Thyroid gland (tissue), 4 donors: Measurements from ENCODE around the gene CHRND. TPM values are rescaled to one million over a fixed set of nuclear protein-coding genes. Genes with fewer than 3 reads are reported as not detected.
A peak's percentile ranks its signal among the peaks of the same experiment; 100 is the strongest.

Experiments used
- DNase-seq, 2 donors: peaks; one replicate each; pipeline ENCODE4 v3.0.0-alpha.2; 2019
- H3K27ac ChIP-seq, 3 donors: fragments of 200-600 bp; sonication (generic); 1 replicate in 2 of 3; 2 replicates in 1 of 3; pipeline ENCODE4 v1.5.1; 2016 to 2019; ENCODE audit warnings: mild to moderate bottlenecking in 1 of 3, moderate library complexity in 1 of 3
- H3K27me3 ChIP-seq: fragments of 200-600 bp; sonication (generic); one replicate; pipeline ENCODE4 v1.5.1; 2019
- H3K36me3 ChIP-seq, 2 donors: fragments of 200-600 bp; sonication (generic); one replicate each; pipeline ENCODE4 v1.5.1; 2016 to 2019
- H3K4me1 ChIP-seq, 2 donors: fragments of 200-600 bp; sonication (generic); one replicate each; pipeline ENCODE4 v1.5.1; 2017 to 2019
- H3K4me3 ChIP-seq, 3 donors: fragments of 200-600 bp; sonication (generic); replicated peaks in 1 of 3; 1 replicate in 2 of 3; 2 replicates in 1 of 3; pipeline ENCODE4 v1.5.1; 2016; ENCODE audit warnings: mild to moderate bottlenecking in 1 of 3
- H3K9me3 ChIP-seq: fragments of 200-600 bp; sonication (generic); one replicate; pipeline ENCODE4 v1.5.1; 2017
- POLR2A ChIP-seq, 2 donors: fragments of 450-650 bp; IDR thresholded peaks; one replicate each; pipeline ENCODE4 v1.6.1; 2017; ENCODE audit warnings: antibody characterized with exemption in 2 of 2, mild to moderate bottlenecking in 2 of 2, moderate library complexity in 1 of 2
- WGBS, 2 donors: methylation state at CpG; one replicate each; pipeline ENCODE4 v1.1.5; 2017; 5-methylcytosine and 5-hydroxymethylcytosine counted together
- intact Hi-C: fragments of 100-400 bp; cut with DNase I; formaldehyde crosslinking; loops from one replicate; pipeline ENCODE4 v1.15.1; 2023
- total RNA-seq, 4 donors: library from RNA; depleted of rRNA; stranded (reverse); fragments of >200 nt; gene quantifications; one replicate each; pipeline ENCODE4 v1.2.3, GENCODE V29; 2016
- TF ChIP-seq, protein P1 (sequence below), 6 experiments: fragments of 200-600 bp in 3 of 6; fragments of 450-650 bp in 3 of 6; sonication (generic) in 3 of 6; IDR thresholded peaks; one replicate each; pipeline ENCODE4 v1.5.1; 2016 to 2019; ENCODE audit warnings: antibody characterized with exemption in 6 of 6, mild to moderate bottlenecking in 2 of 6, inconsistent platforms in 1 of 6, moderate library complexity in 1 of 6

CHRND gene
- total RNA-seq, 4 donors from 2014 or later: not detected

DNA sequence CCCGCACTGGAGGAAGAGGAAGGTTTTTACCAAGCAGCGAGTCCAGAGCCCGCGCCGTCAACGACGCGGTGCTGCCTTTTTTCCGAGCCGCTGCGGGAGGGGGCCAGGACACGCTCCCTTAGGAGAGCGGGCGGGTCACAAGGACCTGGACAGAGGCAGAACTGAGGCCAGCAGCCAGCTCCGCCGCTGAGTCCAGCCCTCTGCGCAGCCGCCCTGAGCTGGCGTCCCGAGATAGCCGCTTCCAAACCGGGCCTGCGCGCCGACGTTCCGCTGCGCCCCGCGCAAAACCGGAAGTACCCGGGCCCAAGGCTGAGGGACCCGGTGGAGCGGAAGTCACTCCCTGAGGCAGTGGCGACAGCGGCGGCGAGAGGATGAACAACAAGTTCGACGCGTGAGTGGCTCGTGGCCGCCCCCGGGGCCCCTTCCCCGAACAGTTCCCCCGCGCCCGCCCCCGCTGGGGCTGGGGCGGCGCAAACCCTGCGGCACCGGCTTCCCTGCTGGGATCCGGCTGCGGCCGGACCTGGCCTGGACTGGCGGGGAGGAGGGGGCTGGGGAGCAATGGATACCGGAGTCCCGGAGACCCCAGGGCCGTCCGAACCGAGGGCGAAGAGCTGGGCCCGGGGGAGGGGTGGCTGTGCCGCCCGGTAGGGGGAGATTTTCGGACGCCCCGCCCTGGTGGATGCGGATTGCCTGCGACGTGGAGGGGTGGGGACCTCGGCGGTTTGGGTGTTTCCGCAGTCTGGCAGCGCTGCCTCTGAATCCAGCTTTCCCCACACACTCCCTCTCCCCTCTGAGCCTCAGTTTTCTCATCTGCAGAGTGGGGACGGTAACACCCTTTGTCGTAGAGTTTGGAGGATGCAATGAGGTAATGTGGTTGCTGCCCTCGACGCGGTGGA, 24.6 kb downstream of the CHRND start, which contains the start of the genes EIF4E2 and TIGD1:
EIF4E2 (plus strand) TSS at position 336 of the 896 bp plus-strand sequence; CDS start at position 372, 36 bp downstream.
TIGD1 (minus strand) TSS at position 204 of the 896 bp plus-strand sequence. CDS start 675 bp downstream, outside the sequence.
- intact Hi-C loops: no loop called here
- 0 to 1% methylated on average over 16 to 19 of the region's 81 CpGs for WGBS, 2 donors
- no peaks in the 10 kb centered on the region for H3K27me3 ChIP-seq
- H3K36me3 ChIP-seq: no peaks in the 10 kb centered on the region
- peak; percentile 96 for DNase-seq
- H3K4me1 ChIP-seq: peaks cover 12 to 14% of the 10 kb centered on the region in 2 donors
- no peaks in the 10 kb centered on the region for H3K9me3 ChIP-seq
- peak within 1 kb of the TSS; percentile 19 to 98 (median 79) for H3K4me3 ChIP-seq
- H3K27ac ChIP-seq: peak within 1 kb of the TSS; percentile 75 to 99 (median 97)
- peak in 1 of 2 donors; percentile 91 for TF ChIP-seq POLR2A (IDR thresholded peaks at IDR 0.05)
- TF ChIP-seq, protein P1, sequence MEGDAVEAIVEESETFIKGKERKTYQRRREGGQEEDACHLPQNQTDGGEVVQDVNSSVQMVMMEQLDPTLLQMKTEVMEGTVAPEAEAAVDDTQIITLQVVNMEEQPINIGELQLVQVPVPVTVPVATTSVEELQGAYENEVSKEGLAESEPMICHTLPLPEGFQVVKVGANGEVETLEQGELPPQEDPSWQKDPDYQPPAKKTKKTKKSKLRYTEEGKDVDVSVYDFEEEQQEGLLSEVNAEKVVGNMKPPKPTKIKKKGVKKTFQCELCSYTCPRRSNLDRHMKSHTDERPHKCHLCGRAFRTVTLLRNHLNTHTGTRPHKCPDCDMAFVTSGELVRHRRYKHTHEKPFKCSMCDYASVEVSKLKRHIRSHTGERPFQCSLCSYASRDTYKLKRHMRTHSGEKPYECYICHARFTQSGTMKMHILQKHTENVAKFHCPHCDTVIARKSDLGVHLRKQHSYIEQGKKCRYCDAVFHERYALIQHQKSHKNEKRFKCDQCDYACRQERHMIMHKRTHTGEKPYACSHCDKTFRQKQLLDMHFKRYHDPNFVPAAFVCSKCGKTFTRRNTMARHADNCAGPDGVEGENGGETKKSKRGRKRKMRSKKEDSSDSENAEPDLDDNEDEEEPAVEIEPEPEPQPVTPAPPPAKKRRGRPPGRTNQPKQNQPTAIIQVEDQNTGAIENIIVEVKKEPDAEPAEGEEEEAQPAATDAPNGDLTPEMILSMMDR (IDR thresholded peaks at IDR 0.05): peak in 3 of 6 experiments; percentile 29 to 41 (median 39)

DNA sequence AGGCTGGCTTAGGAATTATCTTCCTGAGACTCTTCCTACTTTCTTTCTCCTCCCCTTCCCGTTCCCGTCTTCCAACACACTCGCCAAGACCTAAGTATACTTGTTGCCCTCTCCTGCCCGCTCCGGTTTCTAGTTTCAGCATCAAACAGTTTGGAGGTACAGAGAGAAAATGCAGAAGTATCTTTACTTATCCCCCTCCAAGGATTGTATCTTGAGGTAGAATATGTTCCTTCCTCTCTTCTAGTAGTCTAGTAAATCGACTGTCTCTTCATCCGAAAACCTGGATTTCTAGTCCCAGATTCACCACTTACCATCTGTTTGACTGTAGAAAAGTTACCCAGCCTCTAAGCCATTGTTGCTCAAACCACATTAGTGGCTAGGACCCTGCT, 25.3 kb downstream of the CHRND start:
- Histone ChIP-seq H3K36me3 (no peaks in the 10 kb centered on the region), H3K9me3 (no peaks in the 10 kb centered on the region), H3K4me3 (peak overlapping the region; percentile 19 to 98 (median 79)), H3K4me1 (peaks cover 12 to 14% of the 10 kb centered on the region in 2 donors), H3K27me3 (no peaks in the 10 kb centered on the region), H3K27ac (peak overlapping the region; percentile 75 to 99 (median 97))
- WGBS, 2 donors: 10 to 11% methylated on average over 7 of the region's 7 CpGs
- no peak for DNase-seq
- TF ChIP-seq, protein P1 (IDR thresholded peaks at IDR 0.05): no peak
- no peak for TF ChIP-seq POLR2A (IDR thresholded peaks at IDR 0.05)
- intact Hi-C loops: no loop called here

DNA sequence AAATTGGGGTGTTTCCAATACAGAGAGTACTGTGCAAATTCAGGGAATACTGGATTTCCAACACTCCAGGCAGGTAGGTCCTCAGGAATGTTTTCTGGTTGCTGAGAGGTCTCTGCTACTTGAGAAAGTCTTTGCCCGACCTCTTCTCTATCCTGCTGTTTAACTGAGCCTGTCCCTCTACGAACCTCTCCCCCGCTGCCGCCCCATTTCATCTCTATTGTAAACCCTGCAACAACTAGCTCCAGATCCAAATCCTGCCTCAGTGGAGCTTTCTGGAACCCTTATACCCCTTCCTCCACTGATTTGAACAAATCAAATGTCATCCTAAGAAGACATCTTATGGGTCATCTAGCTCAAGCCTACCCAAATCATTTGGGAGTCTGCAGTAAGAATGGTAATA, 25.8 kb downstream of the CHRND start:
- DNase-seq: no peak
- no peak for TF ChIP-seq POLR2A (IDR thresholded peaks at IDR 0.05)
- TF ChIP-seq, protein P1 (IDR thresholded peaks at IDR 0.05): no peak
- Histone ChIP-seq H3K4me3 (peak overlapping the region in 1 of 3 donors; percentile 98), H3K36me3 (peaks cover 0 to 2% of the 10 kb centered on the region in 2 donors), H3K27me3 (no peaks in the 10 kb centered on the region), H3K27ac (no peak overlapping the region), H3K9me3 (no peaks in the 10 kb centered on the region), H3K4me1 (peaks cover 12 to 14% of the 10 kb centered on the region in 2 donors)
- 81% methylated on average over 4 of the region's 4 CpGs for WGBS, 2 donors
- intact Hi-C loops: no loop called here

DNA sequence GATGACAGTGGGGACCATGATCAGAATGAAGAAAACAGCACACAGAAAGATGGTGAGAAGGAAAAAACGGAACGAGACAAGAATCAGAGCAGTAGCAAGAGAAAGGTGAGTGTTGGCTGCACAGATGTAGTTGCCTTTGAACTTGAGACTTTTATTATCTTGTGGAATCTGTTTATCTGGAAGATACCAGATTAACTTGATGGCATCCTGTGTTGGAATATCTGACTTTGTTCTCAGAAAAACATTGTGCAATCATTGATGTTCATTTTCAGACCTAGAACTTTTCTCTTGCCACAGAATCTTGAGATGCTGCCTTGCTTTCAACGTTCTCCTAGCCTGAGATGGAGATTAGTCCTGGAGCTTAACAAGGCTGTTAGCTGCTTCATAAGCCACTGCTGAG, 30.5 kb downstream of the CHRND start:
- TF ChIP-seq, protein P1 (IDR thresholded peaks at IDR 0.05): no peak
- no peak for TF ChIP-seq POLR2A (IDR thresholded peaks at IDR 0.05)
- Histone ChIP-seq H3K9me3 (no peaks in the 10 kb centered on the region), H3K4me3 (no peak overlapping the region), H3K4me1 (peaks cover 10% of the 10 kb centered on the region in 2 donors), H3K27me3 (no peaks in the 10 kb centered on the region), H3K36me3 (peaks cover 19 to 29% of the 10 kb centered on the region in 2 donors), H3K27ac (no peak overlapping the region)
- no peak for DNase-seq
- intact Hi-C loops: no loop called here
- 84 to 89% methylated on average over 3 of the region's 3 CpGs for WGBS, 2 donors
